Measurements from ENCODE around the gene MMUT. TPM values are rescaled to one million over a fixed set of nuclear protein-coding genes. Genes with fewer than 3 reads are reported as not detected.

MMUT gene
- total RNA-seq, 2 donors from 2014 or later: 15.3 to 16.2 TPM

GRCh38 chr6:49504666-49505065 lies 41.6 kb upstream of the MMUT start:
- H3K4me3 Mint-ChIP-seq: no peak overlapping the region
- no peaks in the 10 kb centered on the region for H3K27me3 ChIP-seq (ENCODE audit: control insufficient read depth, insufficient read depth, low read length, poor library complexity, severe bottlenecking)
- peaks cover 3% of the 10 kb centered on the region for H3K9me3 ChIP-seq (ENCODE audit: control insufficient read depth, low read length)
- WGBS, 2 experiments (ENCODE audit: insufficient coverage in 1 of 2, insufficient read length in 1 of 2): 89 to 100% methylated on average over 1 to 5 of the region's 5 CpGs
- peaks cover 3% of the 10 kb centered on the region for H3K4me1 Mint-ChIP-seq
- H3K27ac ChIP-seq (ENCODE audit: low read depth, low read length): no peak overlapping the region
- H3K4me1 ChIP-seq (ENCODE audit: control insufficient read depth, insufficient read depth, low read length): no peaks in the 10 kb centered on the region
- no peak for DNase-seq
- no peaks in the 10 kb centered on the region for H3K36me3 ChIP-seq (ENCODE audit: control insufficient read depth, insufficient read depth, low read length)
- TF ChIP-seq CTCF (conservative IDR thresholded peaks at IDR 0.05): no peak
- H3K4me3 ChIP-seq (ENCODE audit: low read length): no peak overlapping the region
- no peak overlapping the region for H3K9ac ChIP-seq (ENCODE audit: extremely low read depth, low read length, poor library complexity, severe bottlenecking)
- no peaks in the 10 kb centered on the region for H3K36me3 Mint-ChIP-seq (ENCODE audit: low read depth)
- H3K27me3 Mint-ChIP-seq (ENCODE audit: insufficient read depth): peaks cover 2% of the 10 kb centered on the region
- H3K27ac Mint-ChIP-seq: no peak overlapping the region
- H3K9me3 Mint-ChIP-seq: peaks cover 20% of the 10 kb centered on the region

GRCh38 chr6:49499623-49500022 lies 36.6 kb upstream of the MMUT start, which contains the start of gene GLYATL3:
Gene GLYATL3, plus strand, starts transcription at chr6:49499923. Its CDS starts 12,068 bp downstream, at chr6:49511991.
- Histone ChIP-seq H3K4me1 (ENCODE audit: control insufficient read depth, insufficient read depth, low read length) (no peaks in the 10 kb centered on the region), H3K27ac (ENCODE audit: low read depth, low read length) (no peak within 1 kb of the TSS), H3K4me3 (ENCODE audit: low read length) (no peak within 1 kb of the TSS), H3K27me3 (ENCODE audit: control insufficient read depth, insufficient read depth, low read length, poor library complexity, severe bottlenecking) (no peaks in the 10 kb centered on the region), H3K9ac (ENCODE audit: extremely low read depth, low read length, poor library complexity, severe bottlenecking) (no peak within 1 kb of the TSS), H3K36me3 (ENCODE audit: control insufficient read depth, insufficient read depth, low read length) (no peaks in the 10 kb centered on the region), H3K9me3 (ENCODE audit: control insufficient read depth, low read length) (no peaks in the 10 kb centered on the region)
- TF ChIP-seq CTCF (conservative IDR thresholded peaks at IDR 0.05): no peak
- Mint-ChIP-seq H3K27me3 (ENCODE audit: insufficient read depth) (no peaks in the 10 kb centered on the region), H3K4me3 (no peak within 1 kb of the TSS), H3K27ac (no peak within 1 kb of the TSS), H3K4me1 (no peaks in the 10 kb centered on the region), H3K9me3 (no peaks in the 10 kb centered on the region), H3K36me3 (ENCODE audit: low read depth) (no peaks in the 10 kb centered on the region)
- 100% methylated on average over 1 of the region's 2 CpGs; no CpG with 5 or more reads in 1 of the 2 experiments for WGBS, 2 experiments (ENCODE audit: insufficient coverage in 1 of 2, insufficient read length in 1 of 2)
- no peak for DNase-seq

- Histone ChIP-seq H3K9ac (ENCODE audit: extremely low read depth, low read length, poor library complexity, severe bottlenecking) (no peak overlapping the region), H3K4me3 (ENCODE audit: low read length) (no peak overlapping the region), H3K27me3 (ENCODE audit: control insufficient read depth, insufficient read depth, low read length, poor library complexity, severe bottlenecking) (no peaks in the 10 kb centered on the region), H3K4me1 (ENCODE audit: control insufficient read depth, insufficient read depth, low read length) (no peaks in the 10 kb centered on the region), H3K9me3 (ENCODE audit: control insufficient read depth, low read length) (no peaks in the 10 kb centered on the region), H3K36me3 (ENCODE audit: control insufficient read depth, insufficient read depth, low read length) (no peaks in the 10 kb centered on the region), H3K27ac (ENCODE audit: low read depth, low read length) (no peak overlapping the region)
- no peak overlapping the region for H3K27ac Mint-ChIP-seq
- 88% methylated on average over 1 of the region's 1 CpG; no CpG with 5 or more reads in 1 of the 2 experiments for WGBS, 2 experiments (ENCODE audit: insufficient coverage in 1 of 2, insufficient read length in 1 of 2)
- H3K9me3 Mint-ChIP-seq: no peaks in the 10 kb centered on the region
- no peak for DNase-seq
- no peaks in the 10 kb centered on the region for H3K27me3 Mint-ChIP-seq (ENCODE audit: insufficient read depth)
- H3K4me1 Mint-ChIP-seq: no peaks in the 10 kb centered on the region
- H3K4me3 Mint-ChIP-seq: no peak overlapping the region
- H3K36me3 Mint-ChIP-seq (ENCODE audit: low read depth): no peaks in the 10 kb centered on the region
- no peak for TF ChIP-seq CTCF (conservative IDR thresholded peaks at IDR 0.05)
These were observed 36.1 kb upstream of the MMUT start for GRCh38 chr6:49499126-49499525.

Data from endodermal cell (in vitro differentiated cells).